Sciatic nerve (tissue), 2 donors: Measurements from ENCODE around the gene DSC3. TPM values are rescaled to one million over a fixed set of nuclear protein-coding genes. Genes with fewer than 3 reads are reported as not detected.
"Not testable (repeated sequence)": the region's sequence is repeated elsewhere in the genome, so short reads cannot be mapped to it uniquely, and the experiment has no call there.

ENCODE experiments used
- ATAC-seq: fragments of 200-7000 bp; cut with Tn5 transposase; one replicate; pipeline ENCODE4 v1.9.1; 2020; ENCODE audit warnings: mild to moderate bottlenecking, moderate library complexity
- DNase-seq: peaks from one replicate; pipeline ENCODE4 v3.0.0-alpha.2; 2020; ENCODE audit warnings: low spot score
- intact Hi-C: fragments of 100-400 bp; cut with DNase I; formaldehyde crosslinking; loops from one replicate; pipeline ENCODE4 v1.14.2; 2022
- total RNA-seq: library from RNA; stranded (reverse); fragmentation: NEBNext Ultra II Directional; extraction: Animal tissue kit (Norgen Biotek cat#: 25700); gene quantifications from one replicate; pipeline ENCODE4 v1.2.1, GENCODE V29; 2021
- donor health status: DM: no; HTN: no; CAD: no.
- donor health status: DM: no; HTN: no; CAD: no.

DSC3 gene
- total RNA-seq, 1 donor from 2014 or later, result 2.9 TPM

GRCh38 chr18:30987467-30988241 lies 54.9 kb downstream of the DSC3 start:
- DNase-seq (no peak), ATAC-seq (no peak)
- intact Hi-C loops, result no loop called here

DNA sequence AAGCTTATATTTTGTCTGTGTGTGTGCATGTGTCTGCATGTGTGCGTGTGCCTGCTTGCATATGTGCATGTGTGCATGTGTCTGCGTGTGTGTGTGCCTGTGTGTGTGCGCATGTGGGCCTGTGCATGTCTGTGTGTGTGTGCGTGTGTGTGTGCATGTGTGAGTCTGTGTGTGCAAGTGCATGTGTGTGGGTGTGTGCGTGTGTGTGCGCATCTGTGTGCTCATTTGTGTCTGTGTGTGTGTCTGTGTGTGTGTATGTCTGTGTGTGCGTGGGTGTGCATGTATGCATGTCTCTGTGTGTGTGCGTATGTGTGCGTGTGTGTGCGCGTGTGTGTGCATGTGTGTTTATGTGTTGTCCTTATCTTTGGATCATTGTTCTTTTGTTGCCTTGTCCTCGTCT lies 56.8 kb downstream of the DSC3 start:
- intact Hi-C loops, result no loop called here
- ATAC-seq (no peak), DNase-seq (no peak)

- intact Hi-C loops, result no loop called here
- DNase-seq, result no peak
- no peak for ATAC-seq
Observed at GRCh38 chr18:30982285-30982992, 60.1 kb downstream of the DSC3 start.

- DNase-seq, ATAC-seq, intact Hi-C loops: not testable (repeated sequence)
Observed at GRCh38 chr18:30978091-30978490, 64.5 kb downstream of the DSC3 start.

DNA sequence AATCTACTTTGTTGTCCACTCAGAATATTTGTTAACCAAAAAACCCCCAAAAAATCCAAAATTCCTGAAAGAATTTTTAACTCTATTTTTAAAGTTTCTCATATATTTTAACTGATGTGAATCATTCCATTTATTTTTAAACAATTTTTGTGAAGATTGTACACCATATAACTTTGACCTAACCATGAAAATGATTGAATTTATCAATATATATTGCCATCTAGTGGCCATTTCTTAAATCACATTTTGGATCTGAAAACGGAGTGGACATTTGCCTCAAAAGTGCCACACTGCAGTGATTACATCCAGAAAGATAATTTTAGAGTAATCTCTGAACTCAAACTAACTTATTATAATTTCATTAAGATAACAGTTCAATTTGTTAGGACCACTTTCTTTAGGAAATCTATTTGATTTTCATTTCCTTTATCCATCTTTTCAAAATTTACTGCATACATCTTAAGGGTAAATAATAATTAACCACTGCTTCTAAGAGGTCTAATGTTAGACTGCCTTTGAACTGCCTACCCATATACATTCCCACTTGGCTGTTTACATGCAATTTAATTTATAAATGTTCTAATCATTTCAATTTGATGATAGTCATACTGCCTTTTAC lies 71.1 kb downstream of the DSC3 start:
- intact Hi-C loops, result no loop called here
- no peak for ATAC-seq
- no peak for DNase-seq

DNA sequence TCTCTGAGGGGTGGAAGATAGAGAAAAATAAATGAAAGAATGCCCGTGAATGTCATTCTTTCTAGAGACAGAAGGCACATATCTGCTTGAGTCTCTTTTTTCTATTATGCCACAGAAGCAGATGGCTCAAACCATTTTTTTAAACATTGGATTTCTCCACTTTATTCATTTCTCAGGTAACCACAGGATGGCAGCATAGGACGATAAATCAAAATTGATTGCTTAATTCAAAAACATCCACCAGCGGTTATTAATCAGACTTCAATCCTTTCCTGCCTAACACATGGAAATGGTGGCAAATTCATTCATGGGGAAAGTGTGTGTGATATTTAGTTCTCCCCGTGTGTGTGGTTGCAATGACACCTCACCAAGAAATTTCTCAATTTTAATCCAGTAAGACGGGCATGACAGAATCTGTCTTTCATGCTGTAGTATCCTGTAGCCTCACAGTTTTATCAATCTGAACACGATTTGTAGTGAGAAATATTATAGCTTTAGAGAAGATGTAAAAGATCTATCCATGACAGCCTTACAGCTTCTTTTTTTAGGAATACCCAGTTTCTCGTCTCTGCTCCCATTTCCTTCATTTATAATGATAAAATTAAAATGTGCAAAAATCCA lies 72.2 kb downstream of the DSC3 start:
- no peak for ATAC-seq
- intact Hi-C loops, result no loop called here

GRCh38 chr18:30969670-30970170 lies 72.8 kb downstream of the DSC3 start:
- intact Hi-C loops, result no loop called here
- no peak for DNase-seq
- no peak for ATAC-seq

More for the DNA sequence above, 72.2 kb downstream of the DSC3 start:
- no peak for DNase-seq

- intact Hi-C loops, result no loop called here
- ATAC-seq (no peak), DNase-seq (no peak)
Observed at GRCh38 chr18:30967701-30968100, 74.8 kb downstream of the DSC3 start.

DNA sequence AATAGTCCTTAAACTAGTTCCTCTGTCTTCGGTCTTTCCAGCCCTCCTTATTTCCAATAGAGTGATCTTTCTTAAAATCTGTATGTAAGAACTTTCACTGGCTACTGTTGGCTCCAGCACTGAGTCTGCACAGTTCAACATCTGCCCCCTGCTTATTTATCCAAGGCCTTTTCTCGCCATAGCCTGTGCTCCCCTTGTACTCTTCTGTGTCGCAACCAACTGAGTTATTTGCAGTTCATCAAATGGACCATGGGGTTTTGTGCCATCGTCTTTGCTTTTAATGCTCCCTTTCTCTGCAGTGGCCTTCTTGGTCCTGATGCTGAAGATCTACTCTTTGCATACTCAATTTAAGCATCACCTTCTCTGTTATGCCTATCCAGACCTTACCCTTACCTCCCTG lies 77.3 kb downstream of the DSC3 start:
- intact Hi-C loops, result no loop called here
- ATAC-seq (no peak), DNase-seq (no peak)

DNA sequence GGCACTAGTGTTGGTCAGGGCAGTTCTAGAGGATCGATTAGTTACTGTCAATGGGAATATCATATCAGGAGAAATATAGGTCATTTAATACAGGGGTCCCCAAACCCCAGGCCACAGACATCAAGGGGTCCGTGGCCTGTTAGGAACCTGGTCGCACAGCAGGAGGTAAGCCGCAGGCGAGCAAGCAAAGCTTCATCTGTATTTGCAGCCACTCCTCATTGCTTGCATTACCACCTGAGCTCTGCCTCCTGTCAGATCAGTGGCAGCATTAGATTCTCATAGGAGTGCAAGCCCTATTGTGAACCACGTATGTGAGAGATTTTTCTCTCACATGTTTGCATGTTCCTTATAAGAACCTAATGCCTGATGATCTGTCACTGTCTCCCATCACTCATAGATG lies 81.9 kb downstream of the DSC3 start:
- no peak for DNase-seq
- ATAC-seq, result no peak
- intact Hi-C loops, result no loop called here

GRCh38 chr18:30957066-30957465 lies 85.5 kb downstream of the DSC3 start:
- DNase-seq (no peak), ATAC-seq (no peak)
- intact Hi-C loops, result no loop called here

- ATAC-seq, result no peak
- intact Hi-C loops, result no loop called here
- no peak for DNase-seq
Observed at GRCh38 chr18:30954262-30954661, 88.3 kb downstream of the DSC3 start.

DNA sequence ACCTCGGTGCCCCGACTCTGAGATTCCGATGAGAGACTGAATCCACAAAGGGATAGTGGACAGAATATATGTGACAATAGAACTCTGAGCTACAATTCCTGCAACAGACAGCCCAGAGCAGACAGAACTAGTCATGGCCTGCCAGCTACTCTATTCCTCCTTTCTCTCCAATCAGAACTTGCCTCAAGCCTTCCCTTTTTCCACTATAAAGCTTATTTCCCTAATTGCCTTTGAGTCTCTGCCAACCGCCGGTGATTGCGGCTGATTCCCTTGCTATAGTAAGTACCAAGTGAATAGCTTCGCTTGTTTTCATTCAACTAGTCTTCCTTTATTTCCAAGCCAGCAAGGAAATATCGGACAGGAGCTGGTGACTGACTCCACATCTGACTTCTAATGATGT lies 96.8 kb downstream of the DSC3 start:
- DNase-seq, result no peak
- intact Hi-C loops, result no loop called here
- no peak for ATAC-seq

DNA sequence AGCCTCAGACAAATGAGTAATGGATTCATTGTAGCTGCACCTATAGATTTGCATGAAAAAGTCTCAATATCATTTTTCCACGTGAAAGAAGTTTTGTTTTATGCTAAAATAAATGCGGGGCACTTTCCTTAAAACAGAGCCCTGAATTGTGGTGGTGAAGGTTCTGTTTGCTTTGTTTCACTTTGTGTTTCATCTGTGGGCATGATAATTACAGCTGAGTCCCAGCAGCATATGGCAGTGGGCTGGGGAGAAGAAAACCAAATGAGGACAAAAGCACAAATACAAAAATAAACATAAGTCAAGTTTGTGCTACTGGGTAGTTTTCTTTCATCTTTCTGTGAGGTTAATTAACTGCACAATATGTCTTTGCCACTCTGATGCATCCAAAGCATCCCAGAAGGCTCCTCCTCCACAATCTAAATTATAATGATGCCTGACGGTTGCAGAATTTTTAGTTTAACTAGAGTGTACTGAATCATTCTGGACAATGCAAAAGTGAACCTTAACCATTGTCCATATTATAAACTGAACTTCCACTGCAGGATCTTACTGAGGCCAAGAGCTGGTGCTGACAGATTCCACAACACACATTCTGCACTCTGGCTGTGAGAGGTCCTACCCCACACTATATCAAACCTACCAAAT lies 97.6 kb downstream of the DSC3 start:
- no peak for DNase-seq
- intact Hi-C loops, result no loop called here
- ATAC-seq, result no peak

DNA sequence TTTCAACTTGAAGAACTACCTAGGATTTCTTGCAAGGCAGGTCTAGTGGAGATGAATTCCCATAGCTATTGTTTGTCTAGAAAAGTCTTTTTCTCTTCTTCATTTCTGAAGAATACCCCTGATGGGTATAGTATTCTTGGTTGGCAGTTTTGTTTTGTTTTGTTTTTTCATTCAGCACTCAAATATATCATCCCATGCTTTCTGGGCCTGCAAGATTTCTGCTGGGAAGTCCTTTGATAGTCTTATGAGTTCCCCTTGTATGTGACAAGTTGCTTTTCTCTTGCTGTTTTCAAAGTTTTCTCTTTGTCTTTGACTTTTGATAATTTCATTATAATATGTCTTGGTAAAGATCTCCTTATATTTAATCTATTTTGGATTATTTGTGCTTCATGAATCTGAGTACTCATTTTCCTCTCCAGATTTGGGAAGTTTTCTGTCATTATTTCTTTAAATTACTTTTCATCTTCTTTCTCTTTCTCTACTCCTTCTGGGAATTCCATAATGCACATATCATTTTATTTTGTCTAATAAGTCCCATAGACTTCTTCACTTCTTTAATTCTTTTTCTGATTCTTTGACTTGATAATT lies 101.5 kb downstream of the DSC3 start:
- intact Hi-C loops, result no loop called here
- DNase-seq, result no peak
- no peak for ATAC-seq
